Mesodermal cell (in vitro differentiated cells): ENCODE measurements around the gene GRID1.

Experiments used
- H3K27ac ChIP-seq: 2 replicates; pipeline ENCODE4 v1.7.0; 2013; ENCODE audit warnings: mild to moderate bottlenecking, low read depth, low read length, moderate library complexity; ENCODE audit not compliant: severe bottlenecking
- H3K36me3 ChIP-seq: 2 replicates; pipeline ENCODE4 v1.7.1; 2013; ENCODE audit warnings: mild to moderate bottlenecking, low read length, moderate library complexity; ENCODE audit not compliant: control insufficient read depth, insufficient read depth
- H3K4me1 ChIP-seq: one replicate; pipeline ENCODE4 v1.7.1; 2013; ENCODE audit warnings: mild to moderate bottlenecking, low read length; ENCODE audit not compliant: insufficient read depth, control insufficient read depth, poor library complexity, severe bottlenecking
- H3K4me3 ChIP-seq: 2 replicates; pipeline ENCODE4 v1.7.0; 2013; ENCODE audit warnings: low read length, control low read depth, mild to moderate bottlenecking; ENCODE audit not compliant: insufficient read depth, poor library complexity, severe bottlenecking; ENCODE audit errors: extremely low read depth
- H3K9me3 ChIP-seq: 2 replicates; pipeline ENCODE4 v1.7.1; 2013; ENCODE audit warnings: mild to moderate bottlenecking, low read length, moderate library complexity; ENCODE audit not compliant: control insufficient read depth
- WGBS, 2 experiments: methylation state at CpG; one replicate each; pipeline ENCODE4 v1.1.5; 2013; ENCODE audit warnings: missing lambda C conversion rate in 2 of 2; ENCODE audit not compliant: insufficient coverage in 2 of 2; 5-methylcytosine and 5-hydroxymethylcytosine counted together

The GRID1 gene

DNA sequence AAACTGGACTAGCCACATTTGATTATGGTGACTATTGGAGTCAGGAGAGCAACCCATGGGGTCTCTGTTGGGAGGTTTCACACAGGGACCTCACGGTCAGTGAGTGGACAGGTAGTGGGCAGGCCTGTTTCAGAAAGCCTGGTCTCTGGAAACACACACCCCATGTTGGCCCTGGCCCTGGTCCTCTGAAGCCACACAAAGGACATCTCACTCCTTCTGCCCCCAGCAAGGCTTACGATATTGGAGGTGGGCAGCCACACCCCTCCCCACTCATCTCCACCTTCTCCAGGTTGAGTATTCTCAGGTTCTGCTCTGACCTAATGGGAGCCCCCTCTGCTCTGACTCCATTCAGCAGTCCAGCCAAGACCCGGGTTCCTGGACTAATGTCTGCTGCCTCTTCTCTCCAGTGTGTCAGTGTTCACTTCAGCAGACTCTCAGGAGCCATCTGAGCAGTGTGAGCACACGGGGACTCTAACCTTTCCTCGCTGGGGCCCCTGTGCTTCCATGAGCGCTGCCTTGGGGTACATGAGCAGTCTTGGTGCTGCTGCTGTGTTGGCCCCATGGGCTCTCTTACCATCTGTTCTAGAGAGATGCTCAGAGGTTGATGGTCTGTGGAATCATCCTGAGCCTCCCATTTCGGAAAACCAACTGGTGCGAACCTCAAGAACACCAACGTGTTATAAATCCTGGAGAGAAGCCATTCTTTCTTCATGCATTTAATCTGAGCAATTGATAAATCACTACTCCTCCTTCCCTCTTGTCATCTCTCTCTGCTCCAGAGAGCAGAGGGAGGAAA, 748.6 kb downstream of the GRID1 start:
- H3K9me3 ChIP-seq, result no peaks in the 10 kb centered on the region
- no peaks in the 10 kb centered on the region for H3K36me3 ChIP-seq
- WGBS, 2 experiments, result 86 to 89% methylated on average over 4 to 6 of the region's 9 CpGs
- H3K4me3 ChIP-seq, result no peak overlapping the region
- H3K4me1 ChIP-seq, result peaks cover under 1% of the 10 kb centered on the region
- no peak overlapping the region for H3K27ac ChIP-seq

DNA sequence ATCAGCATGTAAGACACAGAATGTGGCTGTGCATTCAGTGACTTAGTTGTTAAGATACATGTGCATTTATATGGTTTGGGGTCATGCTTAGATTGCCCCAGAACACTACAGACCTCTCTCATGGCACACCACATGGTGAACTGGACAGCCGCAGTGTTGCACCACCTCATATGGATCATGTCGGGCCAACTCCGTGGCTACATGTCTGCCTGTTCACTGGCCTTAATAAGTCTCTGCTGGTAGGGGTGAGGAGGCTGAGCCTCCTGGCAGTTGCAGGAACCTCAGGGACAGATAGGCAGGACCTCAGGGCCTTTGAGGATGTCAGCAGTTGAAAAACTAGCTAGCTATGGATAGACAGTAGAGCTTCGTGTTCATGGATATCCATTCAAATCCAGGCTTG, 751.0 kb downstream of the GRID1 start:
- Histone ChIP-seq H3K4me3 (no peak overlapping the region), H3K4me1 (no peaks in the 10 kb centered on the region), H3K36me3 (no peaks in the 10 kb centered on the region), H3K9me3 (no peaks in the 10 kb centered on the region), H3K27ac (no peak overlapping the region)
- 93 to 94% methylated on average over 3 to 4 of the region's 4 CpGs for WGBS, 2 experiments

GRCh38 chr10:85614981-85615380, 751.6 kb downstream of the GRID1 start:
- WGBS, 2 experiments, result 89 to 95% methylated on average over 2 of the region's 2 CpGs
- no peak overlapping the region for H3K4me3 ChIP-seq
- H3K9me3 ChIP-seq, result no peaks in the 10 kb centered on the region
- H3K27ac ChIP-seq, result no peak overlapping the region
- no peaks in the 10 kb centered on the region for H3K36me3 ChIP-seq
- H3K4me1 ChIP-seq, result no peaks in the 10 kb centered on the region

DNA sequence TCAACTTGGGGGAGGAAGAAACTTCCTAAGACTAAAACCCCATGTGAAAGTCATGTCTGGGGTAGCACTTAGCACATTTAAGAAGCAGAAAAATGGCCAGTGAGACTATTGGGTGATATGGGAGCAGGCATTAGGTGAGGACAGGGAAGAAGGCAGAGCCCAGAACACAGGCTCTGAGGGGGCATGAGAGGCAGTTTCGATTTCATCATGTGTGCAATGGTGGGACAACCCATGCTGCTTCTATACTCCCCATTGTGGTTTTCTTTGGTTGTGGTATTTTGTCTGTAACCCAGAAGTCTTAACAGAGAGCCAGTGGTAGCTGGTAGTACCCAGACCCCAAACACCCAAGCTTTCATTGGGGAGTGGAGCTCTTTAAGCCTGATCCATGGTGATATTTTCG, 752.0 kb downstream of the GRID1 start:
- 89 to 100% methylated on average over 2 of the region's 2 CpGs for WGBS, 2 experiments
- H3K4me1 ChIP-seq, result no peaks in the 10 kb centered on the region
- H3K9me3 ChIP-seq, result no peaks in the 10 kb centered on the region
- no peak overlapping the region for H3K27ac ChIP-seq
- no peak overlapping the region for H3K4me3 ChIP-seq
- H3K36me3 ChIP-seq, result no peaks in the 10 kb centered on the region

- Histone ChIP-seq H3K36me3 (no peaks in the 10 kb centered on the region), H3K27ac (no peak overlapping the region), H3K4me1 (no peaks in the 10 kb centered on the region), H3K9me3 (no peaks in the 10 kb centered on the region), H3K4me3 (no peak overlapping the region)
- 94 to 97% methylated on average over 8 to 10 of the region's 10 CpGs for WGBS, 2 experiments
These were observed 753.2 kb downstream of the GRID1 start for GRCh38 chr10:85613391-85613790.

- Histone ChIP-seq H3K4me3 (no peak overlapping the region), H3K27ac (no peak overlapping the region), H3K9me3 (no peaks in the 10 kb centered on the region), H3K4me1 (no peaks in the 10 kb centered on the region), H3K36me3 (no peaks in the 10 kb centered on the region)
- 76% methylated on average over 3 to 4 of the region's 6 CpGs for WGBS, 2 experiments
These were observed 753.8 kb downstream of the GRID1 start for GRCh38 chr10:85612833-85613232.

DNA sequence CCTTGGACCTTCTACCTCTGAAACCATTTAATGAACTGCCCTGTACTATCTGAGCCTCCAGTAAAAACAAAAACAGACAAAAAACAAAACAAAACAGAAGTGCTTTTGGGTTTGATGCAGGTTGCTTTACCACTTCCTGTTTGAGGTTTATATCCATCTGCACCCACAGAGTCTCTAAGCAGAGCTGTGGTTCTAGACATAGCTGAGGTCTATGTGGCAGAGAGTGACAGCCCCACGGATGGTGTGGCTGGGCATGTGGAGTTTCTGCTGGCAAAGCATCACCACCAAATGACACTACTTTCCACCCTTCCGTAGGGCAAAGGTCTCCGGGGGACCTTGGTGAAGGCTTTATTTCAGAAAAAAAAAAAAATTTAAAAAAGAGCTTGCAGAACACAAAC, 754.2 kb downstream of the GRID1 start:
- WGBS, 2 experiments, result 100% methylated on average over 1 of the region's 3 CpGs; no CpG with 5 or more reads in 1 of the 2 experiments
- H3K27ac ChIP-seq, result no peak overlapping the region
- no peaks in the 10 kb centered on the region for H3K9me3 ChIP-seq
- H3K4me3 ChIP-seq, result no peak overlapping the region
- H3K36me3 ChIP-seq, result no peaks in the 10 kb centered on the region
- no peaks in the 10 kb centered on the region for H3K4me1 ChIP-seq

GRCh38 chr10:85611746-85612377, 754.7 kb downstream of the GRID1 start:
- H3K4me3 ChIP-seq, result no peak overlapping the region
- WGBS, 2 experiments, result 86 to 93% methylated on average over 2 to 5 of the region's 7 CpGs
- no peaks in the 10 kb centered on the region for H3K4me1 ChIP-seq
- no peak overlapping the region for H3K27ac ChIP-seq
- no peaks in the 10 kb centered on the region for H3K9me3 ChIP-seq
- H3K36me3 ChIP-seq, result no peaks in the 10 kb centered on the region

DNA sequence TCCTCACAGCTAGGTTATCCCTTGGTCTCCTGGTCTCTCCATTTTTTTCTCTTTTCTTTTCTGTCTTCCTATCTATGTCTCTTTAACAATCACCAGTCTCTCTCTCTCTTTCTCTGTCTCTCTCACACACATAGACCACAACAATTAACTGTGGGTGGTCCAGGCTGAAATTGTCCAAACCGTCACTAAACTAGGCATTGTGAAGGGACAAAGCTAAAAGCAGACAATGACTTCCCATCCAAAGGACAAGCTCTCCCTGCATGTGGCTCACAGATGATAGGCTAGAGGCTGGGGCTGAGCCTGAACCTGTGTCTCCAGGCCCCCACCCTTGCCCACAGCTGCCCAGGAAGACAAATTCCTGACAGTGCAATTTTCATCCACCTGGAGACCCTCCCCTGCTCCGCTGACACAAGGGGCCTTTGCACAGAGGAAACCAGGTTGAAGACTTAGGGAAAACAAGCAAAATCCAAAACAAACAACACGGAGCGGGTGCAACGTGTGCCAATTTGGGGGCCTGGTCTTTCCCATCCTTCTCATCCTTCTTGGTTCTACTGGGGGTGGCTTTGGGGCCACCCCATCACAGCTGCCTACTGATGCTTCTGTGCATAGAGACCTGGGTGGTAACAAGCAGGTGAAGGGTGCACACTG, 755.4 kb downstream of the GRID1 start:
- 86 to 100% methylated on average over 1 to 4 of the region's 5 CpGs for WGBS, 2 experiments
- no peaks in the 10 kb centered on the region for H3K36me3 ChIP-seq
- no peaks in the 10 kb centered on the region for H3K4me1 ChIP-seq
- no peaks in the 10 kb centered on the region for H3K9me3 ChIP-seq
- H3K27ac ChIP-seq, result no peak overlapping the region
- H3K4me3 ChIP-seq, result no peak overlapping the region

DNA sequence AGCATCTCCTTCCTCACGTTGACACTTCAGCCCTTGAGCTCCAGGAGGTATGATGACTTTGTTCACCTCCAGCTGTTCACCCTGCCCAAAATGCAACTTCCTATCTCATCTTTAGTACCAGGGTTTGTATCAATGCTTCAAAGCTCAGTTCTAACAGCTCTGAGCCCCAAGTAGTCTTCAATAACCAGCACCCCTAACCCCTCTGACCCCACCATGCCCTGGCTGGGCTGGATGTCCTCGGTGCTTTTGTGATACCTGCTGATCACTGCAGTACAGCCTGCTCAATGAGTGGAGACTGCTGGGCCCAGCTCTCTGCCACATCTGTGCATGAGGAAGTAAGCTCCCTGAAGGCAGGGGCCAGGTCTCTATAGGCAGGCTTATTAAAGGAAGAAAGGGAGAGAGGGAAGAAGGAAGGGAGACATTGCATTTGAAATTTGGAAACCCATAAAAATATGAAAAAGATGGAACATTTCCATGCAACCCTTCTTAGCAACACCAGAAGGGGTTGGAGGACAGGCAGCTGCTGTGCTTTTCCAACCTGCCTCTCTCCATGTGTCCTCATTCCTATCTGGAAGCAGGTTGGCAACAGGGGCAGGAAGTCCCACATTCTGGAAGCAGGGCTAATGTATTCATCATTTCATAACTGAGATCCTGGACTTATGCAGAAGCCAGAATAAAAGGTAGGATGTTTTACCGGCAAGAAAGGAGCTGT, 756.1 kb downstream of the GRID1 start:
- 83 to 87% methylated on average over 3 of the region's 3 CpGs for WGBS, 2 experiments
- H3K4me3 ChIP-seq, result no peak overlapping the region
- no peaks in the 10 kb centered on the region for H3K4me1 ChIP-seq
- H3K9me3 ChIP-seq, result no peaks in the 10 kb centered on the region
- no peak overlapping the region for H3K27ac ChIP-seq
- no peaks in the 10 kb centered on the region for H3K36me3 ChIP-seq
